Esophagus mucosa (tissue), 1 donor: ENCODE results near the gene KCTD15. TPM values are rescaled to one million over a fixed set of nuclear protein-coding genes. Genes with fewer than 3 reads are reported as not detected.
"Not testable (repeated sequence)": the region's sequence is repeated elsewhere in the genome, so short reads cannot be mapped to it uniquely, and the experiment has no call there.

ENCODE experiments used
- ATAC-seq: fragments of 200-7000 bp; cut with Tn5 transposase; one replicate; pipeline ENCODE4 v1.9.1; 2020
- total RNA-seq: library from RNA; stranded (reverse); gene quantifications from one replicate; pipeline ENCODE4 v1.2.4, GENCODE V29; 2023
- donor health status: DM: yes; HTN: yes; CAD: no.

KCTD15 gene
- total RNA-seq, 1 donor from 2014 or later: 41.4 TPM

- ATAC-seq: no peak
These were observed 17.8 kb downstream of the KCTD15 start for GRCh38 chr19:33814181-33815165.

DNA sequence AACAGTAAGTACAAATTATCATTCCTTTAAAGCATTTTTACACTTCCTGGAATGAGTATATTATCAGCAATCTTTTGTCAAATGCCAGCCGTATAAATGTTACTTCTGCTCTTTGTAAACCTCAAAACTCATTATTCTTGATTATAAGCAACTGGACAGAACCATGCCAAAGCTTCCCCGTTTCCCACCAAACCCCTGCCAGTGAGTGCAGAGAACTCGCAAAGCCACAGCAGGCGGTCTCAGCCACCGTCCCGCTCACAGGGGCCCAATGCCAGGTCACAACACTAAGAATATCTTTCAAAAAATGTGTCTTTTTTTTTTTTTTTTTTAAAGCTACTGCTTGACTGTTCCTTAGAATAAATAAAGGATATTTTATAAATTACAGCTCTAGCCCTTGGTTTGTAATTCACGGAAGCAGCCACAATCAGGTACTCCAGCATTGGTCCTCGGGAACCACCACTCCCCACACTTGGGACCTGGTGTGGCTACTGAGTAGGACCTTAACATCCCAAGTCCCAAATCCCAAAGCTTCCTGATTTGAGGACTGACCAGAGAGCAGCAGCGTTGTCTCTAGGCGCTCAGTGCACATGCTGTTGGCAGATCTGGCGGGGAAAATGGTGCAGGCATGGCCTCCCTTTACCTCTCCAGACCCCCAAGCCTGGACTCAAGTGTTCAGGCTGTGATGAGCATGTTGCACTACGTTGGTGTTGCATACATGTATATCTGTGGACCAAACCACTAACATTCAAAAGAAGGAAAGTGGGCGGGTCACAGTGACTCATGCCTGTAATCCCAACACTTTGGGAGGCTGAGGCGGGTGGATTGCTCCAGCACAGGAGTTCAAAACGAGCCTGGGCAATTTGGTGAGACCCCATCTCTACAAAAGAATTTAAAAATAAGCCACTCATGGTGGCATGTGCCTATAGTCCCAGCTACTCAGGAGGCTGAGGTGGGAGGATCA is 19.0 kb downstream of the KCTD15 start:
- ATAC-seq: no peak

DNA sequence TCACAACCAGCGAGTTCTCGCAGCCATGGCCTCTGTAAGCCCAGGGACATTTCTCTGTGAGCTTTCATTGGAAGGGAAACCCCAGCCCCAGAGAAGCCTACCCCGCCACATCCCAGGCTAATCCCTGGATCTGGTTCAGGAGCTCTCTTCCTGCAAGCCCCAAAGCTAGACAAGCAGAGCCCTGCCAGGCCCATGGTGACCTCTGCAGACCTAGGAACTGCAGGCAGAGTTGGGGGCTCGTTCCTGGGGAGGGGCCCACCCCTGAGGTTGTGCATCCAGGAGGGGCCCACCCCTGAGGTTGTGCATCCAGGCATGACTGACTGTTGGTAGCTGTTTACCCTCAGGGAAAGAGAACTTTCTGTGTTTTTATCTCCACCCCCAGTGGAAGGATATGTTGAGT is 21.7 kb downstream of the KCTD15 start:
- no peak for ATAC-seq

GRCh38 chr19:33819078-33819477 is 22.4 kb downstream of the KCTD15 start:
- not testable (repeated sequence) for ATAC-seq

DNA sequence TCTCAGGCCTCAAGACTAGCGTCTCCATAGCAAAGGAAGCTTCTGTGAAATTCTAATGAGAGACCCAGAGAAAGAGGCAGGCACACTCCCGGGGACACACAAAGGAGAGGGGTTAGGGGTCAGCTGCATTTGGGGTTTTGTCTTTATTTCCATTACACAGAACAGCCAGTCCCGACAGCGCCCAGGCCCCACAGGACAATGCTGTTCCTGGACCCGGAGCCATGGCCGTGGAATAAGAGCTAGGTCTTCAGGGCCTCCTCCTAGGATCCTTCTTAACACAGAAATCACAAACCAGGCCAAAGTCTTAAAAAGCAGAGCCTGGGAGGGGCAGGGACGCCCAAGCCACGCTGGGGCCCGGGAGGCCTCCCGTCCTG is 22.8 kb downstream of the KCTD15 start:
- no peak for ATAC-seq

GRCh38 chr19:33819880-33820781 is 23.5 kb downstream of the KCTD15 start:
- peak; percentile 91 for ATAC-seq

DNA sequence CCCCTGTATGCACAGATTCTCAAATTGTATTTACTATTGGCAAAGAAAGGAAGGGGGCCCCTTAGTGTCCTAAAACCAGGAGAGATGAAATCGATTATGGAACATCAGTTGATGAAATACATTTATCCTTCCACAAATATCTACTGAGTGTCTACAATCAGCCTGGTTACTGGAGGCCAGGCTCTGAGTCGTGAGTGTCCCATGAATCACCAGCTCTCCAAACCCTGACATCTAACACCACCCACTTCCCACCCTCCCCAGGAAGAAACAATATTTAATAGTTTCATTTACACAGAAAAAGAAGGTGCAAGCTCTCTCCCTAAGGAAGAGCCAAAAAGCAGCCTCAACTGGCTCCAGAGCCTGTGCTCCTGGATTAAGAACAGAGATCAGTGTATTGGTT is 25.2 kb downstream of the KCTD15 start:
- ATAC-seq: no peak

- no peak for ATAC-seq
These were observed 26.7 kb downstream of the KCTD15 start for GRCh38 chr19:33823341-33823740.

DNA sequence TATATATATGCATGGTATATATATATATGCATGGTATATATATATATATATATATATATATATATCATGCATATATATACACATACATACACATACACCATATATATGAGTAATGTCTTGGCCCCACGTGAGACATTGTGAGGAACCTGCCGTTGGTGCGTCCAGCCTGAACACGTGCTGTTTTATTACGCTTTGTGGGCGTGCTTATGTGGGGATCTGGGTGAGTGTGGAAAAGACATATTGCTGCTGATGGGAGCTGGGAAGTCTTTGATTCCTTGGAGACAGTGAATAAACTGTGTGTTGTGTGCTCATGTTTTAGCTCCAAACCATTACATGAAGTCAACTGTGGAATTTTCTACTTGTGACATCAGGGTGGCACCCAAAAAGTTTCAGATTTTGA is 28.9 kb downstream of the KCTD15 start:
- no peak for ATAC-seq

GRCh38 chr19:33826521-33826920 is 29.9 kb downstream of the KCTD15 start:
- ATAC-seq: no peak

DNA sequence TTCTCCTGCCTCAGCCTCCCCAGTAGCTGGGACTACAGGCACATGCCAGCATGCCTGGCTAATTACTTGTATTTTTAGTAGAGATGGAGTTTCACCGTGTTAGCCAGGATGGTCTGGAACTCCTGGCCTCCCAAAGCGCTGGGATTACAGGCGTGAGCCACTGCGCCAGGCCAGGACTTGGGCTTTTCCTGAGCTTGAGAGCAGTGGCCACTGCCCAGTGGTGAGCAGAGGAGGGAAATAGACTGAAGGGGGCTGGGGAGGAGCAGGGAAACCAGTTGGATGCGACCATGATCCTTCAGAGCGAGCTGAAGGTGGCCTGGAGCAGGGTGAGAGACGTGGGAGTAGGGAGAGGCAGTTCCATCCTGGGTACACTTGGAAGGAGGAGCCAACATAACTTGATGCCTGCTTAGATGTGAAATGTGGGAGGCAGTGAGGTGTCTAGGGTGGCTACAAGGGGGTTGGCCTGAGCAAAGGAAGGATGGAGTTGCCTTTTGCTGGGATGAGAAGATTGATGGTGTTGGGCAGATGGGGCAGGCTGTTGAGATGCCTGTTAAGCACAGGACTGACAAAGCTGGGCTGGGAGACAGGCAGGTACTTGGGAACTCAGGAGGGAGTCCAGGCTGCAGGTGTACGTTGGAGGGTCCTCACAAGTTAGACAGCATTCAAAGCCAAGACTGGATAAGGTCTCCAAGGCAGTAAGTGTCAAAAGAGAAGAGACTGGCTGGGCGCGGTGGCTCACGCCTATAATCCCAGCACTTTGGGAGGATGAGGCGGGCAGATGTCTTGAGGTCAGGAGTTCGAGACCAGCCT is 31.8 kb downstream of the KCTD15 start:
- no peak for ATAC-seq

GRCh38 chr19:33830264-33830663 is 33.6 kb downstream of the KCTD15 start:
- no peak for ATAC-seq

- ATAC-seq: peak; percentile 23
These were observed 35.2 kb downstream of the KCTD15 start for GRCh38 chr19:33831825-33832224.

DNA sequence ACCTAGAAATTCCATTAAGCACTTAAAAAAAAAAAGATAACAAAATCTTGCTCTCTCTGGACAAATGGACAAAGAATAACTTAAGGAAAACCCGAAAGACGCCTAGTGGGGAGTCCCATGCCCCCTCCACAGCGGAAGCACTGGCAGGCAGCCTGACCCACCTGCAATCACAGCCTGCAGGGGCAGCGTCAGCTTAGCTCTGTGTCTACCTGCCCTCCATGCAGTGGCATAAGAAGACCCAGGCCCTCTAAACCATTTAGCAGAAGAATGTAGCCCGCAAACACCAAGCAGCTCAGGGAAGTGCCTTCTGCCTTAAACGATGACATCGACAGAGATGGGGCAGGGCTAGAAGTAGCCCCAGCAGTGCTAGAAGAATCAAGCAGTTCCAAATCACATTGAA is 36.0 kb downstream of the KCTD15 start:
- no peak for ATAC-seq

DNA sequence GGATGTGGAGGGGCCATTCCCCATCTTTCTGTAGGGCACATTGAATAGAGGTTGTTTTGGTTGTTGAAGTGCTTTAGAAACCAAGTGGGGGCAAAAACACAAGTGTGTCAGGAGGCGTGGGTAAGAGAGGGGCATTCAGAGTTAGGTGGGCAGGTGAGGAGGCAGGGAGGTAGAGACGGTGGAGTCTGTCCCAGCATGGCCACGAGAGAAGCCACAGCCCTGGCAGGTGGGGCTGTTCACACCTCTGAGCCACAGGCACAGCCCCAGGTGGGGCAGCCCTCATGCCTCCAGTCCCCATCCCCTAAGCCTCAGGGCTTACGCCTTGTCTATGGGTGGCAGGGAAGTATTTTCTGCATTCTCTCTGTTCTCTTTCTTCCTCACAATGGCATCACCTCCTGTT is 43.7 kb downstream of the KCTD15 start:
- no peak for ATAC-seq

DNA sequence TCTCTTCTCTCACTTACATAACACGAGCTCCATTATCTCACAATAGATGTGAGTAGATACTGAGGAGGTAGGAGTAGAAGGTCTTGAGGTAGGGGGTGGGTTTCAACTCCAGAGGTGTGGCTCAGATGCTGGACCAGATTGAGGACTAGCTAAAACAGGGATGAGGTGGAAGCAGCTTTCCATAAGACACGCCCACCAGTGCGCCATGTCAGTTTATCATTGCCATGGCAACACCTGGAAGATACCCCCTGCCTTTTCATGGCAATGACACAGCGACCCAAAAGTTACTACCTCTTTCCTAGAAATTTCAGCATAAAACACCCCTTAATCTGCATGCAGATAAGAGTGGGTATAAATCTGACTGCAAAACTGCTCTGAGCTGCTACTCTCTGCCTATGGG is 44.1 kb downstream of the KCTD15 start:
- no peak for ATAC-seq

DNA sequence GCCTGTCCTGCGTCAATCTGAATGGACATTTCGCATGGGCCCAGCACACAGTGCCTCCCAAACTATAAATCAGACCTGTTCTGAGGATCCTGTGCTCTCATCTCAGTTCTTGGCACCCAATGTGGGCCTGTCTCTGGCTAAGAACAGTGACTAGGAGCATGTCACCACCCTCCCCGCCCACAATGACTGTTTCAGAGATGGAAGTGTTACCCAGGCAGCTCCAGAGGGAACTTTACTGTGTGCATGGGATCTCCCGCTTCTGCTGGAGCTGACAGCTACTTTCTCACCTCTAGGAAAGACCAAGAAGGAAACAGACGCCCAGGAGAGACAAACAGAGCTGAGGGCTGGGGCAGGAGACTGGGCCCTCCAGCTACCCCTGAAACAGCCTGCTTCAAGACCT is 45.0 kb downstream of the KCTD15 start:
- ATAC-seq: peak; percentile 63

GRCh38 chr19:33844478-33844877 is 47.8 kb downstream of the KCTD15 start:
- no peak for ATAC-seq

DNA sequence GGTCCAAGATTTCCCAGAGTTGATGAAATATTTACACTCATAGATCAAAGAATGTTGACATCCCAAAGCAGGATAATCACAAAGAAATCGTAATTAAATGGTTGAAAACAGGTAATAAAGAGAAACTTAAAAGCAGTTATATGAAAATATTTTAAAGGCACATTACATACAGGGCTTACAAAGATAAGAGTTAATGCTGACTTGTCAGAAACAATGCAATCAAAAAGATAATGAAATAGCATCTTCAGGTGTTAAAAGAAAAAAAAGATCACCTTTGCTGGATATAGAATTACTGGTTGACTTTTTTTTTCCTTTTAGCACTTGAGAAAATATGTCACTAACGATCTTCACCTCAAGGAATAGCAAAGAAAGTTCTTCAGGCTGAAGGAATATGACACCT is 48.8 kb downstream of the KCTD15 start:
- ATAC-seq: no peak

GRCh38 chr19:33849551-33850147 is 53.0 kb downstream of the KCTD15 start:
- no peak for ATAC-seq

GRCh38 chr19:33859016-33859415 is 62.3 kb downstream of the KCTD15 start:
- no peak for ATAC-seq
